NOMO-1 (cell line): ENCODE measurements around the gene SGSM2.

ENCODE experiments used
- DNase-seq, 2 experiments: peaks; one replicate each; lab custom pipeline; 2025; ENCODE audit not compliant: unreplicated experiment in 2 of 2; lab: John Stamatoyannopoulos, UW

SGSM2 gene

DNA sequence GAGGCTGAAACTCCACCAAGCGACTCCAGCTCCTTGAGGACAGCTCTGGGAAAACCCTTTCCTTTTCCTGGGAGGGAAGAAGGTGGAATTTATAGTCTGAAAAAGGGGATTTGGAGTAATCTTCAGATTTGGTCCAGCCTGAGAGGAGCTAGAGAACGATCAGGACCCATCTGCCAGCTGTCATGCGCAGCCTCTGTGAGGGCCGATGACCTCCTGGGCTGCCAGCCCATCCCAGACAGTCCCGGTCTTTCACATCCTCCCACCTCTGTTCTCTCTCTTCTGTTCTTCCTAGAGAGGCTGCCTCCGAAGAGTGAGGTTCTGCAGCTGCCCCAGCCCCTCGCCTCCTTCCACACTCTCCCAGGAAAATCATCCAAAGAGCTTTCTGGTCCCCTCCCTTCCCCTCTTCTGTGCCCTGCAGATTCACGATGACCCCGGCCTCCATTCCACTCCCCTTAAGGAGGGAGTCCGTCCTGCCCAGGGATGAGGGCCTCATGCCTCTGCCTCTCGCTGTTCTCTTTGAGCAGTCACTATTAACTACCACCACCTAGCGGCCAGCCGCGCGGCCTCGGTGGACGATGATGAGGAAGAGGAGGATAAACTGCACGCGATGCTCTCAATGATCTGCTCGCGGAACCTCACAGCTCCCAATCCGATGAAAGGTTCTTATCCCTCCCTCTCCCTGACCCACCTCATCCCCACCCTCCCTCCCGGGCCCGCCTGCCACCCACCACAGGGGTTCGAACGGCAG, 29.6 kb downstream of the SGSM2 start:
- DNase-seq = no peak

DNA sequence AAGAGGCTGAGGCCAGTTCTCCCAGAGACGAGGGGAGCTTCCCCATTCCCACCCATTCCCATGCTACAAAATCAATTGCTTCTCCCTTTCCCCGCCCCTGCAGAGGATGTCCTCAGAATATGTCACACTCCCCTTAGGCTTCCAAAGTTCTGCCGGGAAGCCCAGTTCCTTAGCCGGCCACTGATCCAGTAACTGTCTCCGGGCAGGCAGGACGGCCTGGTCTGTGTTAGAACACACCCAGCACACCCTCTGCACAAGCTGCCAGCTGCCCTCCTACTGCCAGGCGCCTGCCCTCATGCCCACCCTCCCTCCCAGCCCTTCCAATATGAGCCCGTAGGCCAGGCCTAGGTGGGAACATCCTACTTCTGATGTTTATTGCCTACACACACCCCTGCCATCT, 31.1 kb downstream of the SGSM2 start:
- DNase-seq = no peak

GRCh38 chr17:2369039-2369438, 31.7 kb downstream of the SGSM2 start:
- DNase-seq = no peak

DNA sequence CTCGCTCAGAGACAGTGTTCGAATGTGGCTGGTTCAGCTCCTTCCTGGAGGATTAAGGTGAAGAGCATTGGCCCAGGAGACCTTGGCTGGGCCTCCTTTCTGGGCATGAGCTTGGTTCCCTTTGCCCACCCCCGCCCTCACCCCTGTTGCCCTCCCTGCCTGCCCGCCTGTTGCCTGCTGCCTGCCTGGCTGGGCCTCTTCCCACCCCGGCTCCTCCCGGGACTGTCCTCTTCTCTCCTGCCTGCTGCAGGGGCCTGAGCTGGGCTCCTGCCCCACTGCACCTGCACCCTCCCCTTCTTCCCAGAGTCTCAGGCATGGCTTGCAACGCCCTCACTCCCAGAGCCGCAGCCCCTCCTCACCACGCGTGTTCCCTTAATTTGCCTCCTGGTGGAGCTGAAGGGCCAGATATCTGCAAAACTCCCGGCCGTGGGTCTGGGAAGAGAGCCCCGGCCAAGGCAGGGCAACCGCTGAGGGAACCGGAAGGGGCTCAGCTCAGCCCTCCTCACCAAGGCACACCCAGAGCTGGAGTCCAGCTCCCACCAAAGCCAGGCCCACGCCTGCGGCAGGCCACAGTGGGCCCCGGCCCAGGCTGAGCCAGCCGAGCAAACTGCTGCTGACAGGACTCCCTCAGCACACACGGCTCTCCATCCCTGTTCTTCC, 32.4 kb downstream of the SGSM2 start:
- DNase-seq = no peak

DNA sequence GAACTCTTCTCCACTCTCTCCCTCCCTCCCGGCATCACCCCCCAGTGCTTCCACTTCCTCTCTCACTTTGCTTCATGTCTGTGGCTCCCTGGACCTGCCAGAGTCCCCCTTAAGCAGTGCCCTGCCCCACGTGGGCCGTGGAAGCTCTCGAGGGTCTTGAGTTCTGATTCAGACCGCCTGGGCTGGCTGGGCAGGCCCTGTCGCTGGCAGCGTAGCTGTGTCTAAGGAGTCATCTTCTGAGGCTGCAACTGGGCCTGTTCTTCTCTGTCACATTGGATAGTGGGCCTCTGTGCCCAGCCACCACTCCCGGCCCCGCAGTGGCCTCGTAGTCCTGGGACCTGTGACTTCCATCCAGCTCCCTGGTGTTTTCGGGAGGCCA, 32.9 kb downstream of the SGSM2 start:
- DNase-seq = no peak

DNA sequence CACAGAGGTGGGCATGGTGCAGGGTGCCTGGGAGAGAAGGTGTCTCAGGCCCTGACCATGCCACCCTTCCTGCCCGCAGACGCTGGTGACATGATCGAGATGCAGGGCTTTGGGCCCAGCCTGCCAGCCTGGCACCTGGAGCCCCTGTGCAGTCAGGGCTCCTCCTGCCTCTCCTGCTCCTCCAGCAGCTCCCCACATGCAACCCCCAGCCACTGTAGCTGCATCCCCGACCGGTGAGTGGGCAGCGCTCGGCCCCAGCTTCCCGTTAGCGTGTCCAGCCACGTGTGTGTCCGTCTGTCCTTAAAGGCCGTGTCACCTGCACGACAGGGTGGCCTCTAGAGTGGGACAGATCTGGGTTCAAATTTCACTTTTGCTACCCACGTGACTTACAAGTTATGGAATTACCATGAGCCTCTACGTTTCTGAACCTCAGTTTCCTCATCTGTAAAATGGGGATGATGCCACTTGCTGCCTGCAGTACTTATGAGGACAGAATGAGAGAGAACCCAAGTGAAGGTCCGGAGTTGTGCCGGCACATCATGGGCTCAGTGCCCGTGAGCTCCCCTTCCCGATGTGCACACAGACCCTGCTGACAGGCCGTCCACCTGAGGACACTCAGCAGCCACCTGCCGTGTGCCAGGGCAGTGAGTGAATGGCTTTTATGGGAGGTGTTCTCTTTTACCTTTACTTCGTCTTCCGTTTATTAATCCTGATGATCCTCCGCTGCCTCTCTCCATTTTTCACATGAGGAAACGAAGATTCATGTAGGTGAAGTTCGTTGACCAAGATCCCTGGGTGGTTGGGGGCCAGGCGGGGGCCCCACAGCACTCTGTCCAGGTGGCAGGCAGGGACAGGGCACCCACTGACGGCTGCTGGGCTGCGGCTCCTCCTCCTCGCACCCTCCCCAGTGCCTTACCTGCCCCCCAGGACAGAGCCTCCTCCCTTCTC, 34.2 kb downstream of the SGSM2 start:
- no peak for DNase-seq

DNA sequence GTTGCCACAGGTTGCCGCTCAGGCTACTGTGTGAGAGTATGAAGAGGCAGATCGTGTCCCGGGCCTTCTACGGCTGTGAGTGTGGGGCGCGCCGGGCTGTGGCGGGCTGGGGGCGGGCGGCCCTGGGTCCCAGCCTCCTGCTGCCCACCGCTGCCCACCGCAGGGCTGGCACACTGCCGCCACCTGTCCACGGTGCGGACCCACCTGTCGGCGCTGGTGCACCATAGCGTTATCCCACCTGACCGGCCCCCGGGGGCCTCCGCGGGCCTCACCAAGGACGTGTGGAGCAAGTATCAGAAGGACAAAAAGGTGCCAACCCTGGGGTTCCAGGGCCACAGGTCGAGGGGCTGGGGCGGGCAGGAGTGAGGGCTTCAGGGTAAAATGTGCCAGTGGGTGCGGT, 34.9 kb downstream of the SGSM2 start:
- DNase-seq = no peak

- DNase-seq = no peak
Measured at GRCh38 chr17:2372681-2373080, 35.4 kb downstream of the SGSM2 start.

GRCh38 chr17:2373179-2373578, 35.9 kb downstream of the SGSM2 start:
- no peak for DNase-seq

GRCh38 chr17:2374549-2375285, 37.4 kb downstream of the SGSM2 start:
- DNase-seq = no peak

DNA sequence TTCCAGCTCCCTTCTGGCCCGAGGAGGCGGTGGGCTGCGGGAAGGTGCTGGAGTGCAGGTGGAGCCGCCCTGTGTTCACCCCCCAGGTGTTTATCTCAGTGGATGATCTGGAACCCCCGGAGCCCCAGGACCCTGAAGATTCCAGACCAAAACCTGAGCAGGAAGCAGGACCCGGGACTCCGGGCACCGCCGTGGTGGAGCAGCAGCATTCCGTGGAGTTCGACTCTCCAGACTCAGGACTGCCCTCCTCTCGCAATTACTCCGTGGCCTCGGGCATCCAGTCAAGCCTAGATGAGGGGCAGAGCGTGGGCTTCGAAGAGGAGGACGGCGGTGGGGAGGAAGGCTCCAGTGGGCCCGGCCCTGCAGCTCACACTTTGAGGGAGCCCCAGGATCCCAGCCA, 38.1 kb downstream of the SGSM2 start:
- DNase-seq = no peak

- no peak for DNase-seq
Measured at GRCh38 chr17:2376107-2376506, 38.8 kb downstream of the SGSM2 start.

DNA sequence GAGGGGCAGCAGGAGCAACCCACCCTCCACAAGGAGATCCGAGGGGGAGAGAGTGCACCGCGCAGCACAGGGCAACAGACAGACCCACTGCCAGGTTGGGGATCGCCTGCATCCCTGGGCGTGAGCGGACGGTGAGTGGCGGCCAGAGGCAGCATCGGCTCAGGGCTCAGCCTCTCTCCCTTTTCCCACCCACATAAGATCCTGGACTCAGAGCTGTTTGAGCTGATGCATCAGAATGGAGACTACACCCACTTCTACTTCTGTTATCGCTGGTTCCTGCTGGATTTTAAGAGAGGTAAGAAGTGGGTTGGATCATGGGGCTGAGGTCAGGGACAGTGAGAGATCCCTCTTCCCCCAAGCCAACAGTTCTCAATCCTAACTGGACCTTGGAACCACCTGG, 40.4 kb downstream of the SGSM2 start:
- no peak for DNase-seq

- DNase-seq = no peak
Measured at GRCh38 chr17:2378905-2379304, 41.6 kb downstream of the SGSM2 start.

GRCh38 chr17:2379489-2380225, 42.4 kb downstream of the SGSM2 start:
- no peak for DNase-seq

- DNase-seq = no peak
Measured at GRCh38 chr17:2380226-2380922, 43.1 kb downstream of the SGSM2 start.

- no peak for DNase-seq
Measured at GRCh38 chr17:2380950-2381649, 43.8 kb downstream of the SGSM2 start.

DNA sequence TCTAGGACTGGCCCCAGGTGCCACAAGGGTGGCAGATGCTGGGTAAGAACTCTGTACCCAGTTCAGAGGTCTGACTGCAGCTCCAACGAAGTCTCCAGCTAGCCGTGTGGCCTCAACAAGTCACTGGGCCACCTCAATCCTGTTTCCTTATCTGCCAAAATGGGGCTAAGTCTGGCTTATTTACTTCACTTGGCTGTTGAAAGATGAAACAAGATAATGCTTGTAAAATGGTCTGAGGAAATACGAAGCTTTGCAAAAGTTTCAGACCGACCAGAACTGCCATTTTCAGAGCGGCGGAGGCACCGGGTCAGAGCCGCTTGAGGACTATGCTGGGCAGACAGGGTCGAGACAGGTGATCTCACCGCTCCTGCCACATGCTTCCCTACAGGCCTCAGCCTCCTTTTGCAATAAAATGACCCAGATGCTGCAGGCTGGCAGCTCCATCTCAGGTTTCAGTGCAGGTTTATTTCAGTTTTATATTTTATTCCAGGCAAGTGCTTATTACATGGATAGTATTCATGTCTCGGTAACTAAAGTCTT, 46.4 kb downstream of the SGSM2 start:
- DNase-seq = no peak
